ENCODE results near the gene LGSN. TPM values are rescaled to one million over a fixed set of nuclear protein-coding genes. Genes with fewer than 3 reads are reported as not detected.
A peak's percentile ranks its signal among the peaks of the same experiment; 100 is the strongest.

Gene LGSN
- total and polyA plus RNA-seq, 2 of the 13 experiments (the other 11 are each of a cell fraction or from before 2014, with no cell fraction given): 0.13 to 0.63 TPM

GRCh38 chr6:63352544-63353285, 32.9 kb upstream of the LGSN start (continued):
- no peak for TF ChIP-seq ZNF10 (CRISPR knock-in tag; IDR thresholded peaks at IDR 0.05; ENCODE audit: borderline replicate concordance, low read depth)
- peak; percentile 67; the same call in 1 of the 2 replicates for TF ChIP-seq THAP11 (CRISPR knock-in tag; IDR thresholded peaks at IDR 0.05)
- TF ChIP-seq AGO1 (IDR thresholded peaks at IDR 0.05; ENCODE audit: low read depth, low read length, poor library complexity, severe bottlenecking): no peak
- TF ChIP-seq ZNF646 (CRISPR knock-in tag; IDR thresholded peaks at IDR 0.05): peak; percentile 14; the same call in 1 of the 2 replicates
- TF ChIP-seq ZNF747 (CRISPR knock-in tag; IDR thresholded peaks at IDR 0.05; ENCODE audit: borderline replicate concordance): no peak
- TF ChIP-seq ZNF558 (CRISPR knock-in tag; IDR thresholded peaks at IDR 0.05; ENCODE audit: borderline replicate concordance): no peak
- peak; percentile 62 for TF ChIP-seq ZBED4 (CRISPR knock-in tag; IDR thresholded peaks at IDR 0.05; ENCODE audit: borderline replicate concordance)
- no peak for TF ChIP-seq ZNF224 (CRISPR knock-in tag; IDR thresholded peaks at IDR 0.05)
- TF ChIP-seq HIC2 (CRISPR knock-in tag; IDR thresholded peaks at IDR 0.05; ENCODE audit: low read depth): no peak
- no peak for TF ChIP-seq RAD51 (IDR thresholded peaks at IDR 0.05; ENCODE audit: borderline replicate concordance)
- TF ChIP-seq CHD4 (IDR thresholded peaks at IDR 0.05; ENCODE audit: borderline replicate concordance, low read length): no peak
- TF ChIP-seq PRPF4 (IDR thresholded peaks at IDR 0.05; ENCODE audit: low read depth, low read length, poor library complexity, severe bottlenecking): no peak
- TF ChIP-seq ZNF275 (CRISPR knock-in tag; IDR thresholded peaks at IDR 0.05; ENCODE audit: borderline replicate concordance): 0 out of 2 replicates have a peak, but pooled peaks have one; percentile 42
- no peak for TF ChIP-seq ZNF501 (CRISPR knock-in tag; IDR thresholded peaks at IDR 0.05)
- TF ChIP-seq ZSCAN9 (CRISPR knock-in tag; IDR thresholded peaks at IDR 0.05; ENCODE audit: borderline replicate concordance): peak; percentile 64

Measured in HepG2 (cell line).